HFFc6 (cell line): ENCODE results near the gene CST7. TPM values are rescaled to one million over a fixed set of nuclear protein-coding genes. Genes with fewer than 3 reads are reported as not detected.

Experiments used
- DNase-seq: peaks from one replicate; pipeline ENCODE4 v3.0.0-alpha.2; 2018
- H3K27ac Mint-ChIP-seq: 2 replicates; pipeline ENCODE4 v1.8.0; 2020; ENCODE audit warnings: mild to moderate bottlenecking, mixed read lengths
- H3K27me3 Mint-ChIP-seq: 2 replicates; pipeline ENCODE4 v1.8.0; 2021; ENCODE audit warnings: mild to moderate bottlenecking, moderate library complexity, mixed read lengths; ENCODE audit not compliant: insufficient read depth
- H3K36me3 Mint-ChIP-seq: 2 replicates; pipeline ENCODE4 v1.8.0; 2021; ENCODE audit warnings: low read depth, mixed read lengths
- H3K4me1 Mint-ChIP-seq: 2 replicates; pipeline ENCODE4 v1.8.0; 2020; ENCODE audit warnings: low read depth, mixed read lengths
- H3K4me3 Mint-ChIP-seq: 2 replicates; pipeline ENCODE4 v1.8.0; 2020; ENCODE audit warnings: mild to moderate bottlenecking, moderate library complexity, mixed read lengths
- H3K9me3 Mint-ChIP-seq: 2 replicates; pipeline ENCODE4 v1.8.0; 2020; ENCODE audit warnings: mild to moderate bottlenecking, mixed read lengths
- CTCF ChIP-seq: fragments of 200-600 bp; sonication (generic); IDR thresholded peaks from 2 replicates; pipeline ENCODE4 v1.5.0; 2021; ENCODE audit warnings: antibody characterized with exemption, mild to moderate bottlenecking
- total RNA-seq, 6 experiments: library from RNA; stranded (reverse); fragmentation: NEBNext Ultra II Directional; extraction: Animal tissue kit (Norgen Biotek cat#: 25700); gene quantifications; 2 replicates in 1 of 6; 3 replicates in 5 of 6; pipeline ENCODE4 v1.2.3, GENCODE V29; 2021

The CST7 gene
- total RNA-seq, 6 experiments from 2014 or later = not detected

DNA sequence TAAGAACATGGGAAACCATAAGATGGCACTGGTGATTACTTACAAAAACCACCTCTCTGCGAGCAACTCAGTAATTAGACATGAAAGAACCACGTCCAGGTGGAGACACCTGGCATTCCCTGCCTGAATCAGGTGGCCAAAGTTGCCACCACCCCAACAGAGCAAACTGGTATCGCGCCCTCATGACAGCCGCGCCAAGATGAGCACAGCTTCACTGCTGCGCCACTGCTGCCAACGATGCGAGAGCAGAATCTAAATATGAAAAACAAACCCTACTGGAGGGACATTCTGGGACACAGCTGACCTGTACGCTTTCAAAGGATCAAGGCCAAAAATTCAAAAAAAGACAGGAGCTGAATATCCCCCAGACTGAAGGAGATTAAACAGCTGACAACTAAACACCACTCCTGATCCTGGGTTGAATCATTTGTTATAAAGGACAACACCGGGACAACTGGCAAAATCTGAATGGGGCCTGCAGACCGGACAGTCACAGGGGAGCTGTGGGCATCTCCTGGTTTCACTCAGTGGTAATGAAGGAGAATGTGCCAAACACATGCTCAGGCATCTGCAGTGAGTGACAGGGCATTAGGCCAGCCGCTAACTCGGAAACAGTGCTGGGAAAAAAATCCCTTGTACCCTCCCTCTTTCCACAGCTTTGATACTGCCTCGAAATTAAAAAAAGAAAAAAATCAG lies 17.4 kb downstream of the CST7 start:
- DNase-seq = no peak
- no peak overlapping the region for H3K27ac Mint-ChIP-seq
- no peaks in the 10 kb centered on the region for H3K4me1 Mint-ChIP-seq
- peaks cover 38% of the 10 kb centered on the region for H3K36me3 Mint-ChIP-seq
- H3K27me3 Mint-ChIP-seq = no peaks in the 10 kb centered on the region; the same call in 1 of the 2 replicates
- TF ChIP-seq CTCF = no peak
- no peak overlapping the region for H3K4me3 Mint-ChIP-seq
- no peaks in the 10 kb centered on the region for H3K9me3 Mint-ChIP-seq

DNA sequence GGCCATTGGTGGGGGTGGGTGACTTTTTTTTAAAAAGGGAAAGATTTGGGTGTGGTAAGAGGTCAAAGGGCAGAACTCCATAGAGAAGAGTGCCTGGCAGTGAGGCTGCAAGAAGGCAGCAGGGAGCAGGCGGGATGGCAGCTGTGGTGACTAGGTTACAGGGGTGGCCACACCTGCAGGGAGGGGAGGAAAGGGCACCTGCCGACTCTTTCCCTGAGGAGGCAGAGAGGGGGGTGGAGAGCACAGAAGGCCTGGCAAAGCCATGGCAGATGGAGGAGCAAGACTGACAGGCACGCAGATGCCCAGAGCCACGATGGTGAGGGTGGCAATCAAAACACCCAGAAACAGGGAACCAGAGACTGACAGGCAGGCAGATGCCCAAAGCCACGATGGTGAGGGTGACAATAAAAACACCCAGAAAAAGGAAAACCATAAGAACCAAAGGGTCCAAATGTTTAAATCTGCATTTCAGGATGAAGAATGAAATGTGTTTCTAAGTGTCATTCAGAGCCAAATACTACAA lies 19.3 kb downstream of the CST7 start:
- DNase-seq = no peak
- TF ChIP-seq CTCF = no peak
- Mint-ChIP-seq H3K4me1 (no peaks in the 10 kb centered on the region), H3K36me3 (peaks cover 26% of the 10 kb centered on the region), H3K27ac (no peak overlapping the region), H3K27me3 (no peaks in the 10 kb centered on the region; the same call in 1 of the 2 replicates), H3K4me3 (no peak overlapping the region), H3K9me3 (no peaks in the 10 kb centered on the region)

DNA sequence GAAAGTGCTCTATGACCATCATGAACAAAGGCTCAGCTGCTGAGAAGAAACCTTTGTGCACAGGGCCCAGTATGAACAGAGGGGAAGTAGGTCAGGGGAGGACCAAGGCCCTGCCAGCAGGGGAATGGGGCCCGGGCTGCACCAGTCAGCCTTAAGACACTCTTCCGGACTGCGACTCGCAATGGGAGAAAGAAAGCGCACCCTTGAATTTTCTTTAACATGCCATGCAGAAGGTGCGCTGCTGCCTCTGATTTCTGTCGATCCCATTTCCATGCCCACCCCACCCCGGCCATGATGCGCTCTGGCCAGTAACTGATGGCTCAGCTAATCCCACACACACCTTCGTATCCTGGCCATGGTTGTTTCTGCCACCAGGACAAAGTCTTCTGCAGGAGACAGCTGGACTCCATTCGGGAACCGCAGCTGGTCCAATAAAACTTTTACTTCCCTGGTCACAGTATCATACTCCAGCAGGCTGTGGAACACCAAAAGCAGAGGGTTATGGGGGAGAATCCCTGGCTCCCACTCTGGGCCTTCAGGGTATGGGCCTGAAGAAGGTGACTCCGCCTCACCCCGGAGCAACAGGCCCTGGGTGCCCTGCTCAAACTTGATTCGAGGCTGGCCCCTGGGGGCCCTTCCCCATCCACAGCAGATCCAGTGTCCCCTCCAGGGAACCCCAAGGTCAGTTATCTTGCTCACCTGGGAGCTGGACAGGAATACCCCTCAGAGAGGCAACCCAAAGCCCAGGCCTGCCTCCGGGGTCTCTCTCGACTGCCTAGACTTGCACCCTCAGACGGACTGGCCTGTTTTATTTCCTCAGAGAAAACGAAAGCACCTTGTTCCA lies 20.3 kb downstream of the CST7 start:
- Mint-ChIP-seq H3K4me1 (no peaks in the 10 kb centered on the region), H3K27me3 (no peaks in the 10 kb centered on the region; the same call in 1 of the 2 replicates), H3K36me3 (peaks cover 35% of the 10 kb centered on the region), H3K9me3 (no peaks in the 10 kb centered on the region), H3K27ac (no peak overlapping the region), H3K4me3 (no peak overlapping the region)
- no peak for DNase-seq
- TF ChIP-seq CTCF = no peak

DNA sequence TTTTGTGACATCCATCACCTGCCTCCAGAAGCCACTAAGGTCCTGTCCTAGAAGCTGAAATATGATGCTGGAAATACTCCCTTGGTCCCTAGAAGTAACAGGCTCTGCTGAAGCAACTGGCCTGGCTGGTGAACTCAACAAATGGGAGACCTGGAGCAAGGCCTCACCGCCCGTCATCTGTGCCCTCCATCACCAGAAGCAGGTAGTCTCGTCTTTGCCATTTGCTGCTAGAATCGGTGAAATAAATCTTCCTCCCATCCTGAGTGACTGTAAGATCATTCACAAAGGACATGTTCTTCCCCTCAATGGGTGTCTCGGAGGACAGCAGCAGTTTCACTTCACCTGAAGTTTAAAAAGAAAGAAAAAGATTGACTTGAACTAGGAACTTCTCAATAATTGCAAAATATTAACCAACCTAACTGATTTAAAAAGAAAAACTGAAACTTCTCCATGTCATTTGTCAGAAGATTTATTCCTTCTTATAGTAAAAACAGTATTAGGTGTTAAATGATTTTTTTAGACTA lies 21.0 kb downstream of the CST7 start:
- Mint-ChIP-seq H3K27ac (no peak overlapping the region), H3K4me3 (no peak overlapping the region), H3K4me1 (no peaks in the 10 kb centered on the region), H3K9me3 (no peaks in the 10 kb centered on the region), H3K27me3 (no peaks in the 10 kb centered on the region), H3K36me3 (peaks cover 39% of the 10 kb centered on the region)
- TF ChIP-seq CTCF = no peak
- DNase-seq = no peak

DNA sequence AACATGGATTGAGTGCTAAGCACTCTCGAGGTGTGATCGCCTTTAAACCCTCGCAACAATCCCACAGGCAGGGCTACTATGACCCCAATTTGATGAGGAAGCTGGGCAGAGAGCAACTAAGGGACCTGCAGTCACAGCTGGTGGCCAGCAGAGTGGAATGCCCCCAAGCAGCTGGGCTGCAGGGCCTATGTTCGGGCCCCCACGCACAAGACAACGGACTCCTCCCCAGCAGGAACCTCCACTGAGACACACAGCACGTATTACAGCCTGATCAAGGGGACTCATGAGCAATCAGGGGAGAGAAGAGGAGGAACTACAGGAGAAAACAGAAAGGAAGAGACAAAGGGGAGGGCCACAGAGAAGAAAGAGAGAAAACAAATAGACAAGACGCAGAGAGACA lies 21.7 kb downstream of the CST7 start:
- Mint-ChIP-seq H3K4me3 (no peak overlapping the region), H3K9me3 (no peaks in the 10 kb centered on the region), H3K4me1 (peaks cover 6% of the 10 kb centered on the region), H3K36me3 (peaks cover 41% of the 10 kb centered on the region), H3K27ac (no peak overlapping the region), H3K27me3 (no peaks in the 10 kb centered on the region)
- no peak for DNase-seq
- TF ChIP-seq CTCF = no peak
